A549 (cell line): ENCODE measurements around the gene MYO9A. TPM values are rescaled to one million over a fixed set of nuclear protein-coding genes. Genes with fewer than 3 reads are reported as not detected.

Experiments used
- ATAC-seq, 2 experiments: fragments of 200-7000 bp in 1 of 2; fragments of >200 bp in 1 of 2; cut with Nextera tagmentation in 1 of 2; cut with Tn5 transposase in 1 of 2; 3 replicates each; pipeline versions ENCODE4 v1.8.0 to v1.9.1; 2018 to 2020; ENCODE audit warnings: mild to moderate bottlenecking in 1 of 2, moderate library complexity in 1 of 2
- CTCF ChIA-PET: fragments of 300-600 bp; sonication (Branson Sonifier 250); formaldehyde crosslinking; extraction: SDS; loops from one replicate; lab custom pipeline; 2021; ENCODE audit warnings: antibody characterized with exemption, inconsistent platforms; lab: Yijun Ruan, JAX
- POLR2A ChIA-PET: fragments of 350-600 bp; formaldehyde crosslinking; extraction: SDS; loops from one replicate; lab custom pipeline; 2021; ENCODE audit warnings: antibody characterized with exemption, inconsistent platforms; lab: Yijun Ruan, JAX
- DNase-seq, 2 experiments: peaks; one replicate each; pipeline versions ENCODE4 v3.0.0 to v3.0.0-alpha.2; 2011 to 2016; ENCODE audit warnings: low read depth in 1 of 2, low spot score in 1 of 2
- FAIRE-seq: peaks from 2 replicates; lab custom pipeline; 2011; peaks lifted over from hg19 to GRCh38; lab: Jason Lieb, UNC
- H3K27ac ChIP-seq, 2 experiments: fragments of >200 bp; sonication (Bioruptor Twin); formaldehyde crosslinking; 3 replicates each; pipeline ENCODE4 v1.5.1; 2016 to 2017
- H3K4me1 ChIP-seq: fragments of >200 bp; sonication (Bioruptor Twin); formaldehyde crosslinking; 3 replicates; pipeline ENCODE4 v1.6.1; 2016
- H3K4me2 ChIP-seq: fragments of >200 bp; sonication (Bioruptor Twin); formaldehyde crosslinking; 3 replicates; pipeline ENCODE4 v1.6.1; 2016
- H3K4me3 ChIP-seq: fragments of >200 bp; sonication (Bioruptor Twin); formaldehyde crosslinking; 3 replicates; pipeline ENCODE4 v1.5.1; 2016
- H3K9me3 ChIP-seq: fragments of >200 bp; sonication (Bioruptor Twin); formaldehyde crosslinking; 3 replicates; pipeline ENCODE4 v1.6.1; 2016
- CEBPB ChIP-seq, 2 experiments: fragments of >200 bp in 1 of 2; sonication (Bioruptor Twin) in 1 of 2; formaldehyde crosslinking in 1 of 2; IDR thresholded peaks; 2 replicates each; pipeline ENCODE4 v1.6.1; 2012 to 2016
- EHMT2 ChIP-seq: fragments of 200-600 bp; sonication (generic); IDR thresholded peaks from 2 replicates; pipeline ENCODE4 v1.6.1; 2016; ENCODE audit warnings: antibody characterized with exemption, low read depth, mild to moderate bottlenecking, moderate library complexity
- FOSB ChIP-seq: fragments of 250-450 bp; sonication (Bioruptor Pico); IDR thresholded peaks from 2 replicates; pipeline ENCODE4 v1.5.0; 2020; ENCODE audit warnings: mild to moderate bottlenecking, moderate library complexity
- FOXS1 ChIP-seq: fragments of 250-450 bp; sonication (Bioruptor Pico); IDR thresholded peaks from 2 replicates; pipeline ENCODE4 v1.5.0; 2020; ENCODE audit warnings: mild to moderate bottlenecking, moderate library complexity
- HOXB13 ChIP-seq: fragments of 250-450 bp; sonication (Bioruptor Pico); IDR thresholded peaks from 2 replicates; pipeline ENCODE4 v1.5.0; 2020; ENCODE audit warnings: low read depth, mild to moderate bottlenecking, moderate library complexity
- MYC ChIP-seq: IDR thresholded peaks from 2 replicates; pipeline ENCODE4 v1.6.1; 2012; ENCODE audit warnings: mild to moderate bottlenecking, inconsistent platforms, low read length, improper control_type of control experiment, borderline replicate concordance
- POLR2A ChIP-seq: IDR thresholded peaks from 2 replicates; pipeline ENCODE4 v1.6.1; 2012; ENCODE audit warnings: mild to moderate bottlenecking, low read length
- RAD21 ChIP-seq, 2 experiments: fragments of >200 bp in 1 of 2; sonication (Bioruptor Twin) in 1 of 2; formaldehyde crosslinking in 1 of 2; IDR thresholded peaks in 1 of 2; conservative IDR thresholded peaks in 1 of 2; 2 replicates in 1 of 2; 3 replicates in 1 of 2; pipeline ENCODE4 v1.6.1; 2012 to 2018; ENCODE audit warnings: inconsistent platforms in 1 of 2
- ZC3H11A ChIP-seq: fragments of 450-650 bp; IDR thresholded peaks from 2 replicates; pipeline ENCODE4 v1.6.1; 2014; ENCODE audit warnings: antibody characterized with exemption, mild to moderate bottlenecking
- ZFP36 ChIP-seq: fragments of 450-650 bp; IDR thresholded peaks from 2 replicates; pipeline ENCODE4 v1.6.1; 2014; ENCODE audit warnings: borderline replicate concordance; ENCODE audit not compliant: partially characterized antibody
- WGBS: methylation state at CpG from one replicate; pipeline ENCODE4 v1.1.6; 2017; ENCODE audit errors: missing lambda C conversion rate; 5-methylcytosine and 5-hydroxymethylcytosine counted together
- polyA plus RNA-seq, 4 experiments: library from polyadenylated mRNA; depleted of rRNA in 3 of 4; stranded (reverse); fragments of >200 nt; fragmentation: RNase III in 1 of 4; extraction: RNeasy Plus Mini Kit Qiagen cat#74134 plus additional on column Dnase treatment in 1 of 4; gene quantifications; 2 replicates in 3 of 4; 3 replicates in 1 of 4; pipeline ENCODE4 v1.2.3, GENCODE V29; 2011 to 2017
- TF ChIP-seq, protein P1 (sequence below): fragments of 200-600 bp; sonication (generic); IDR thresholded peaks from 2 replicates; pipeline ENCODE4 v1.6.1; 2016; ENCODE audit warnings: antibody characterized with exemption, mild to moderate bottlenecking, moderate library complexity
- TF ChIP-seq, protein P2 (sequence below): fragments of 450-650 bp; IDR thresholded peaks from 2 replicates; pipeline ENCODE4 v1.6.1; 2014; ENCODE audit warnings: antibody characterized with exemption
- TF ChIP-seq, protein P3 (sequence below): IDR thresholded peaks from 2 replicates; pipeline ENCODE4 v1.6.1; 2012

The MYO9A gene
- polyA plus RNA-seq, 2 of the 4 experiments (the other 2 are of a cell fraction): 5.9 to 21.9 TPM

DNA sequence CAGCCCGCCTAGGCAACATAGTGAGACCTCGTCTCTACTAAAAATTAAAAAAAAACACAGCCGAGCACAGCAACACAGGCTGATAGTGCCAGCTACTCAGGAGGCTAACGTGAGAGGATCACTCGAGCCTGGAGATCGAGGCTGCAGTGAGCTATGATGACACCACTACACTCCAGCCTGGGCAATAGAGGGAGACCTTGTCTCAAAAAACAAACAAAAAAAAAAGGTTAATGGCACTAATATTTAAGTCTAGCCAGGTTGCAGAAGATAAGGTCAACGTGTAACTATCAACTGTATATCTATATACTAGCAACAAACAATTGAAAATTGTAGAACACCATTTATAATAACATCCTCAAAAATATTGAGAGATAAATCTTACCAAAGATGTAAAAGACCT lies 75.1 kb downstream of the MYO9A start:
- no peak overlapping the region for H3K4me3 ChIP-seq
- DNase-seq (no peak), ATAC-seq (peak in 1 of 2 experiments; percentile 36; a peak in 1 of 6 replicates), FAIRE-seq (no peak)
- no peak overlapping the region for H3K27ac ChIP-seq
- ChIA-PET CTCF (interaction anchor here (0.6 to 0.8 kb wide), 4 partner anchors 8 to 167 kb away, joined by 3 to 4 read pairs (median 4); no protein-coding TSS in a partner anchor), POLR2A (interaction anchor here (0.7 kb wide), 1 partner anchor 122 kb away, joined by 5 read pairs; no protein-coding TSS in a partner anchor)
- no peaks in the 10 kb centered on the region for H3K9me3 ChIP-seq
- H3K4me2 ChIP-seq: no peak overlapping the region
- no peaks in the 10 kb centered on the region for H3K4me1 ChIP-seq
- WGBS: 87% methylated on average over 7 of the region's 7 CpGs
- TF ChIP-seq FOXS1 (CRISPR knock-in tag): no peak
- peak; percentile 16 to 32; a peak in 2 of 5 replicates for TF ChIP-seq RAD21 (conservative IDR thresholded peaks at IDR 0.05 in 1 of 2, IDR thresholded peaks at IDR 0.05 in 1 of 2)
- no peak for TF ChIP-seq ZC3H11A

DNA sequence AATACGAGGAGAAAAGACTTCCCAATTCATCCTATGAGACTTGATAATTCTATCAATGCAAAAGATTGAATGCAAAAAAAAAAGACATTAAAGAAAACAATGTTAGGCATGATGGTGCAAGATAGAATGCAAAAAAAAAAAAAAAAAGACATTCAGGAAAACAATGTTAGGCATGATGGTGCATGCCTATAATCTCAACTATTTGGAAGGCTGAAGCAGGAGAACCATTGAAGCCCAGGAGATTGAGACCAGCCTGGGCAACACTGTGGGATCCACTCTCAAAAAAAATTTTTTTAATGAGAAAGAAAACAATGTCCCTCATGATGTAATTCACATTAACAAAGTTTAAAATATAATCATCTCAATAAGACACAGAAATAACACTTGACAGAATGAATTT lies 75.9 kb downstream of the MYO9A start:
- DNase-seq (no peak), ATAC-seq (no peak), FAIRE-seq (no peak)
- ChIA-PET POLR2A (no interaction called here), CTCF (interaction anchor here (0.8 to 1.8 kb wide), 2 partner anchors 9 to 10 kb away, joined by 3 to 4 read pairs; no protein-coding TSS in a partner anchor)
- no peaks in the 10 kb centered on the region for H3K9me3 ChIP-seq
- TF ChIP-seq, protein P1, sequence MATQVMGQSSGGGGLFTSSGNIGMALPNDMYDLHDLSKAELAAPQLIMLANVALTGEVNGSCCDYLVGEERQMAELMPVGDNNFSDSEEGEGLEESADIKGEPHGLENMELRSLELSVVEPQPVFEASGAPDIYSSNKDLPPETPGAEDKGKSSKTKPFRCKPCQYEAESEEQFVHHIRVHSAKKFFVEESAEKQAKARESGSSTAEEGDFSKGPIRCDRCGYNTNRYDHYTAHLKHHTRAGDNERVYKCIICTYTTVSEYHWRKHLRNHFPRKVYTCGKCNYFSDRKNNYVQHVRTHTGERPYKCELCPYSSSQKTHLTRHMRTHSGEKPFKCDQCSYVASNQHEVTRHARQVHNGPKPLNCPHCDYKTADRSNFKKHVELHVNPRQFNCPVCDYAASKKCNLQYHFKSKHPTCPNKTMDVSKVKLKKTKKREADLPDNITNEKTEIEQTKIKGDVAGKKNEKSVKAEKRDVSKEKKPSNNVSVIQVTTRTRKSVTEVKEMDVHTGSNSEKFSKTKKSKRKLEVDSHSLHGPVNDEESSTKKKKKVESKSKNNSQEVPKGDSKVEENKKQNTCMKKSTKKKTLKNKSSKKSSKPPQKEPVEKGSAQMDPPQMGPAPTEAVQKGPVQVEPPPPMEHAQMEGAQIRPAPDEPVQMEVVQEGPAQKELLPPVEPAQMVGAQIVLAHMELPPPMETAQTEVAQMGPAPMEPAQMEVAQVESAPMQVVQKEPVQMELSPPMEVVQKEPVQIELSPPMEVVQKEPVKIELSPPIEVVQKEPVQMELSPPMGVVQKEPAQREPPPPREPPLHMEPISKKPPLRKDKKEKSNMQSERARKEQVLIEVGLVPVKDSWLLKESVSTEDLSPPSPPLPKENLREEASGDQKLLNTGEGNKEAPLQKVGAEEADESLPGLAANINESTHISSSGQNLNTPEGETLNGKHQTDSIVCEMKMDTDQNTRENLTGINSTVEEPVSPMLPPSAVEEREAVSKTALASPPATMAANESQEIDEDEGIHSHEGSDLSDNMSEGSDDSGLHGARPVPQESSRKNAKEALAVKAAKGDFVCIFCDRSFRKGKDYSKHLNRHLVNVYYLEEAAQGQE: no peak
- TF ChIP-seq FOSB (CRISPR knock-in tag): no peak
- TF ChIP-seq, protein P2, sequence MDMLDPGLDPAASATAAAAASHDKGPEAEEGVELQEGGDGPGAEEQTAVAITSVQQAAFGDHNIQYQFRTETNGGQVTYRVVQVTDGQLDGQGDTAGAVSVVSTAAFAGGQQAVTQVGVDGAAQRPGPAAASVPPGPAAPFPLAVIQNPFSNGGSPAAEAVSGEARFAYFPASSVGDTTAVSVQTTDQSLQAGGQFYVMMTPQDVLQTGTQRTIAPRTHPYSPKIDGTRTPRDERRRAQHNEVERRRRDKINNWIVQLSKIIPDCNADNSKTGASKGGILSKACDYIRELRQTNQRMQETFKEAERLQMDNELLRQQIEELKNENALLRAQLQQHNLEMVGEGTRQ: no peak
- TF ChIP-seq, protein P3, sequence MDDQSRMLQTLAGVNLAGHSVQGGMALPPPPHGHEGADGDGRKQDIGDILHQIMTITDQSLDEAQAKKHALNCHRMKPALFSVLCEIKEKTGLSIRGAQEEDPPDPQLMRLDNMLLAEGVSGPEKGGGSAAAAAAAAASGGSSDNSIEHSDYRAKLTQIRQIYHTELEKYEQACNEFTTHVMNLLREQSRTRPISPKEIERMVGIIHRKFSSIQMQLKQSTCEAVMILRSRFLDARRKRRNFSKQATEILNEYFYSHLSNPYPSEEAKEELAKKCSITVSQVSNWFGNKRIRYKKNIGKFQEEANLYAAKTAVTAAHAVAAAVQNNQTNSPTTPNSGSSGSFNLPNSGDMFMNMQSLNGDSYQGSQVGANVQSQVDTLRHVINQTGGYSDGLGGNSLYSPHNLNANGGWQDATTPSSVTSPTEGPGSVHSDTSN: no peak
- no peak for TF ChIP-seq MYC
- TF ChIP-seq HOXB13 (CRISPR knock-in tag): no peak
- H3K4me2 ChIP-seq: no peak overlapping the region
- no peak overlapping the region for H3K4me3 ChIP-seq
- 94% methylated on average over 1 of the region's 1 CpG for WGBS
- H3K4me1 ChIP-seq: no peaks in the 10 kb centered on the region
- no peak overlapping the region for H3K27ac ChIP-seq

DNA sequence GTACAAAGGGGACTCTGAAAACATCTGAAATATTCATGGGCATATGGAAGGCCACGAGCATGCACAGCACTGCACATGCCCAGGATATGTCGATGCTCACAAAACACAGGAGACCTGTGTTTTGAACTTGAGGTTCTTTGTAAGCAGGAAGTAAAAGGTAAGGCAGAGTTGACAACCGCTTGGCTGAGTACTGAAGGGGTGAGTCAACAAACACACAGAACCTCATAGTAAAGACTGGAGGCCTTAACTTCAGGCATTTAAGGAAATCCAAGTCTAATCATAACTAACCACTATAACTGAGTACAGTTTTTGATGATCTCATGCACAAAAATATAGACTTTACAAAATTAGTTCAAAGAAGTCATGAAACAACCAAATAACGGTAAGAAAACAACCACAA lies 80.6 kb downstream of the MYO9A start:
- no peak overlapping the region for H3K4me2 ChIP-seq
- 82% methylated on average over 4 of the region's 4 CpGs for WGBS
- FAIRE-seq (no peak), ATAC-seq (no peak), DNase-seq (no peak)
- H3K27ac ChIP-seq: no peak overlapping the region
- H3K9me3 ChIP-seq: no peaks in the 10 kb centered on the region
- no peak overlapping the region for H3K4me3 ChIP-seq
- ChIA-PET POLR2A (interaction anchor here (0.6 kb wide), 1 partner anchor 10 kb away, joined by 3 read pairs; no protein-coding TSS in a partner anchor), CTCF (interaction anchor here (1.0 kb wide), 1 partner anchor 52 kb away, joined by 3 read pairs; no protein-coding TSS in a partner anchor)
- no peak for TF ChIP-seq EHMT2
- TF ChIP-seq POLR2A: no peak
- TF ChIP-seq, protein P1: no peak
- TF ChIP-seq MYC: no peak
- no peak for TF ChIP-seq CEBPB (IDR thresholded peaks at IDR 0.05)
- TF ChIP-seq ZFP36: no peak
- H3K4me1 ChIP-seq: no peaks in the 10 kb centered on the region
